HCT116 (cell line): ENCODE results near the gene INTS3. TPM values are rescaled to one million over a fixed set of nuclear protein-coding genes. Genes with fewer than 3 reads are reported as not detected.

Experiments used
- ATAC-seq: fragments of 200-7000 bp; cut with Tn5 transposase; 2 replicates; pipeline ENCODE4 v1.9.1; 2020; ENCODE audit warnings: mild to moderate bottlenecking, moderate library complexity
- BruUV-seq: library from RNA; stranded (reverse); fragments of 400-500 nt; replicated peaks from 2 replicates; lab custom pipeline; 2021; lab: Mats Ljungman, UMichigan
- CTCF ChIA-PET: fragments of 300-600 bp; sonication (Branson Sonifier 250); formaldehyde crosslinking; loops from one replicate; lab custom pipeline; 2021; ENCODE audit warnings: antibody characterized with exemption; lab: Charles Lee
- POLR2A ChIA-PET: fragments of 300-600, 350-600 bp; sonication (Branson Sonifier 250); formaldehyde crosslinking; loops from one replicate; lab custom pipeline; 2021; ENCODE audit warnings: antibody characterized with exemption; lab: Charles Lee
- RAD21 ChIA-PET, 2 experiments: fragments of 300-600 bp; sonication (Branson Sonifier 250); formaldehyde crosslinking; loops; one replicate each; lab custom pipeline; 2023; ENCODE audit warnings: low total read pairs in 2 of 2; ENCODE audit not compliant: uncharacterized antibody in 2 of 2, unreplicated experiment in 2 of 2, low non-redundant PET in 1 of 2; lab: Charles Lee
- DNase-seq: peaks from one replicate; pipeline ENCODE4 v3.0.0-alpha.2; 2010; ENCODE audit warnings: low read depth, low spot score
- H2AFZ ChIP-seq: fragments of 200-600 bp; shearing (Covaris generic), sonication (generic); 2 replicates; pipeline ENCODE4 v1.6.1; 2017; ENCODE audit warnings: low read depth, mixed run types, mixed read lengths, antibody characterized with exemption, low read length; ENCODE audit not compliant: poor library complexity, severe bottlenecking
- H3K27ac ChIP-seq: 2 replicates; pipeline ENCODE4 v1.5.1; 2012; ENCODE audit warnings: low read depth, low read length
- H3K27me3 ChIP-seq: fragments of 200-600 bp; sonication (generic); 2 replicates; pipeline ENCODE4 v1.6.1; 2016; ENCODE audit warnings: mixed run types, low read length, mixed read lengths; ENCODE audit not compliant: insufficient read depth
- H3K36me3 ChIP-seq, 2 experiments: fragments of 200-500 bp in 1 of 2; fragments of 200-600 bp in 1 of 2; sonication (Bioruptor generic) in 1 of 2; sonication (generic) in 1 of 2; 2 replicates each; pipeline versions ENCODE4 v1.5.1 to v1.6.1; 2014 to 2016; ENCODE audit warnings: low read length in 2 of 2, inconsistent platforms in 1 of 2, mixed read lengths in 1 of 2, mixed run types in 1 of 2; ENCODE audit not compliant: insufficient read depth in 2 of 2, control insufficient read depth in 1 of 2
- H3K4me1 ChIP-seq, 2 experiments: fragments of 200-600 bp in 1 of 2; sonication (generic) in 1 of 2; 2 replicates each; pipeline versions ENCODE4 v1.5.1 to v1.6.1; 2012 to 2017; ENCODE audit warnings: low read length in 2 of 2, inconsistent platforms in 1 of 2, mild to moderate bottlenecking in 1 of 2, mixed read lengths in 1 of 2, mixed run types in 1 of 2, moderate library complexity in 1 of 2; ENCODE audit not compliant: insufficient read depth in 2 of 2, control insufficient read depth in 1 of 2
- H3K4me2 ChIP-seq: fragments of 200-600 bp; sonication (generic); 2 replicates; pipeline ENCODE4 v1.6.1; 2017; ENCODE audit warnings: mixed run types, low read length, mixed read lengths
- H3K4me3 ChIP-seq, 2 experiments: fragments of 200-600 bp in 1 of 2; sonication (generic) in 1 of 2; replicated peaks in 1 of 2; 2 replicates each; pipeline ENCODE4 v1.5.1; 2011 to 2016; ENCODE audit warnings: low read length in 2 of 2, control low read depth in 1 of 2, low read depth in 1 of 2, mild to moderate bottlenecking in 1 of 2, mixed read lengths in 1 of 2, mixed run types in 1 of 2
- H3K79me2 ChIP-seq: fragments of 200-600 bp; sonication (generic); 2 replicates; pipeline ENCODE4 v1.6.1; 2017; ENCODE audit warnings: mild to moderate bottlenecking, mixed run types, low read length, moderate library complexity, mixed read lengths; ENCODE audit not compliant: insufficient read depth
- H3K9ac ChIP-seq: fragments of 200-600 bp; sonication (generic); 2 replicates; pipeline ENCODE4 v1.6.1; 2016; ENCODE audit warnings: low read length, mixed read lengths
- H3K9me2 ChIP-seq: fragments of 200-600 bp; sonication (generic), shearing (Covaris generic); 2 replicates; pipeline ENCODE4 v1.6.1; 2017; ENCODE audit warnings: mixed run types, mild to moderate bottlenecking, moderate library complexity; ENCODE audit not compliant: insufficient read depth
- H3K9me3 ChIP-seq, 2 experiments: fragments of 200-500 bp in 1 of 2; fragments of 200-600 bp in 1 of 2; sonication (Bioruptor generic) in 1 of 2; sonication (generic) in 1 of 2; 2 replicates each; pipeline ENCODE4 v1.6.1; 2014 to 2017; ENCODE audit warnings: low read length in 2 of 2, mixed read lengths in 2 of 2, inconsistent platforms in 1 of 2, low read depth in 1 of 2, mild to moderate bottlenecking in 1 of 2, mixed run types in 1 of 2, moderate library complexity in 1 of 2; ENCODE audit not compliant: control insufficient read depth in 1 of 2, insufficient read depth in 1 of 2
- H4K20me1 ChIP-seq: fragments of 200-600 bp; sonication (generic), shearing (Covaris generic); 2 replicates; pipeline ENCODE4 v1.6.1; 2017; ENCODE audit warnings: mixed run types, mild to moderate bottlenecking, moderate library complexity; ENCODE audit not compliant: insufficient read depth
- ATF3 ChIP-seq: IDR thresholded peaks from 2 replicates; pipeline ENCODE4 v1.6.1; 2012
- CEBPB ChIP-seq: IDR thresholded peaks from 2 replicates; pipeline ENCODE4 v1.6.1; 2012; ENCODE audit warnings: low read depth
- CTCF ChIP-seq, 3 experiments: fragments of 200-600 bp in 1 of 3; sonication (generic) in 1 of 3; IDR thresholded peaks in 2 of 3; conservative IDR thresholded peaks in 1 of 3; 2 replicates each; pipeline ENCODE4 v1.5.1; 2012 to 2017; ENCODE audit warnings: low read depth in 2 of 3, low read length in 2 of 3, antibody characterized with exemption in 1 of 3, borderline replicate concordance in 1 of 3, control low read depth in 1 of 3, mild to moderate bottlenecking in 1 of 3, mixed read lengths in 1 of 3, mixed run types in 1 of 3, moderate library complexity in 1 of 3; ENCODE audit not compliant: insufficient read depth in 1 of 3
- EGR1 ChIP-seq: IDR thresholded peaks from 2 replicates; pipeline ENCODE4 v1.6.1; 2012; ENCODE audit warnings: low read depth
- ELF1 ChIP-seq: IDR thresholded peaks from 2 replicates; pipeline ENCODE4 v1.6.1; 2012; ENCODE audit warnings: low read depth, borderline replicate concordance
- FOSL1 ChIP-seq: IDR thresholded peaks from 2 replicates; pipeline ENCODE4 v1.6.1; 2012; ENCODE audit warnings: low read depth
- JUND ChIP-seq: IDR thresholded peaks from 2 replicates; pipeline ENCODE4 v1.6.1; 2012
- POLR2AphosphoS5 ChIP-seq: IDR thresholded peaks from 2 replicates; pipeline ENCODE4 v1.6.1; 2011; ENCODE audit warnings: mild to moderate bottlenecking, low read depth, low read length, moderate library complexity
- RAD21 ChIP-seq: IDR thresholded peaks from 2 replicates; pipeline ENCODE4 v1.6.1; 2012; ENCODE audit warnings: low read depth, mild to moderate bottlenecking
- REST ChIP-seq: IDR thresholded peaks from 2 replicates; pipeline ENCODE4 v1.6.1; 2012; ENCODE audit warnings: low read depth
- SRF ChIP-seq: IDR thresholded peaks from 2 replicates; pipeline ENCODE4 v1.6.1; 2012; ENCODE audit warnings: low read depth
- YY1 ChIP-seq: IDR thresholded peaks from 2 replicates; pipeline ENCODE4 v1.6.1; 2011; ENCODE audit warnings: low read length, low read depth, moderate library complexity, mild to moderate bottlenecking; ENCODE audit not compliant: insufficient replicate concordance; ENCODE audit errors: extremely low read depth
- ZNF274 ChIP-seq: fragments of 200-500 bp; sonication (Bioruptor generic); IDR thresholded peaks from 2 replicates; pipeline ENCODE4 v1.6.1; 2014; ENCODE audit warnings: mild to moderate bottlenecking, low read depth, low read length, inconsistent platforms
- intact Hi-C: fragments of 100-400 bp; cut with micrococcal nuclease; formaldehyde crosslinking; loops from 2 replicates; pipeline ENCODE4 v1.10.0; 2022
- total RNA-seq: library from RNA; stranded (reverse); gene quantifications from one replicate; pipeline ENCODE4 v1.2.1, GENCODE V29; 2021; ENCODE audit not compliant: unreplicated experiment
- TF ChIP-seq, protein P1 (sequence below): IDR thresholded peaks from 2 replicates; pipeline ENCODE4 v1.6.1; 2011; ENCODE audit warnings: mild to moderate bottlenecking, low read length, moderate library complexity; ENCODE audit not compliant: insufficient replicate concordance; ENCODE audit errors: extremely low read depth

The INTS3 gene
- total RNA-seq, 1 experiment from 2014 or later, result 47.6 TPM

DNA sequence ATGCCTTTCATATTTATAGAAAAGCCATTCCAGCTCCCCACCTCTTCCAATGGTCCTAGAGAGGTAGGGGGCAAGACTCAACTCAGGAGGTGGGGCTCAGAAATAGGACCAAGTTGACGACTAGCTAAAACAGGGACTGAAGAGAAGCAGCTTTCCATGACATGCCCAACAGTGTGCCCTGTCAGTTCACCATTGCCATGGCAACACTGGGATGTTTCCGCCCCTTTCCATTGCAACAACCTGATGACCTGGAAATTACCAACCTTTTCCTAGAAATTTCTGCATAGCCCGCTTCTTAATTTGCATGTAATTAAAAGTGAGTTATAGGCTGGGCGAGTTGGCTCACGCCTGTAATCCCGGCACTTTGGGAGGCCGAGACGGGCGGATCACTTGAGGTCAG is 22.4 kb upstream of the INTS3 start:
- no peaks in the 10 kb centered on the region for H3K27me3 ChIP-seq
- no peaks in the 10 kb centered on the region for H4K20me1 ChIP-seq
- RAD21 ChIA-PET, result no interaction called here
- no peaks in the 10 kb centered on the region for H3K9me2 ChIP-seq
- no peak overlapping the region for H3K9ac ChIP-seq
- no peaks in the 10 kb centered on the region for H3K36me3 ChIP-seq
- TF ChIP-seq CEBPB (no peak), REST (no peak), EGR1 (no peak), ELF1 (no peak), FOSL1 (no peak), SRF (no peak), POLR2AphosphoS5 (no peak), RAD21 (no peak), ZNF274 (no peak), ATF3 (no peak), CTCF (IDR thresholded peaks at IDR 0.05 in 2 of 3, conservative IDR thresholded peaks at IDR 0.05 in 1 of 3; ENCODE audit: borderline replicate concordance in 1 of 3, insufficient read depth in 1 of 3, low read depth in 2 of 3, low read length in 2 of 3) (no peak), YY1 (no peak), JUND (no peak)
- TF ChIP-seq, protein P1, sequence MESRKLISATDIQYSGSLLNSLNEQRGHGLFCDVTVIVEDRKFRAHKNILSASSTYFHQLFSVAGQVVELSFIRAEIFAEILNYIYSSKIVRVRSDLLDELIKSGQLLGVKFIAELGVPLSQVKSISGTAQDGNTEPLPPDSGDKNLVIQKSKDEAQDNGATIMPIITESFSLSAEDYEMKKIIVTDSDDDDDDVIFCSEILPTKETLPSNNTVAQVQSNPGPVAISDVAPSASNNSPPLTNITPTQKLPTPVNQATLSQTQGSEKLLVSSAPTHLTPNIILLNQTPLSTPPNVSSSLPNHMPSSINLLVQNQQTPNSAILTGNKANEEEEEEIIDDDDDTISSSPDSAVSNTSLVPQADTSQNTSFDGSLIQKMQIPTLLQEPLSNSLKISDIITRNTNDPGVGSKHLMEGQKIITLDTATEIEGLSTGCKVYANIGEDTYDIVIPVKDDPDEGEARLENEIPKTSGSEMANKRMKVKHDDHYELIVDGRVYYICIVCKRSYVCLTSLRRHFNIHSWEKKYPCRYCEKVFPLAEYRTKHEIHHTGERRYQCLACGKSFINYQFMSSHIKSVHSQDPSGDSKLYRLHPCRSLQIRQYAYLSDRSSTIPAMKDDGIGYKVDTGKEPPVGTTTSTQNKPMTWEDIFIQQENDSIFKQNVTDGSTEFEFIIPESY, result no peak
- TF ChIP-seq, all 23 proteins: peak for 0
- Histone ChIP-seq H3K9me3 (no peaks in the 10 kb centered on the region), H3K4me1 (peaks cover 18 to 29% of the 10 kb centered on the region in 2 experiments), H3K79me2 (no peaks in the 10 kb centered on the region), H2AFZ (no peak overlapping the region), H3K27ac (no peak overlapping the region), H3K4me2 (no peak overlapping the region), H3K4me3 (no peak overlapping the region)
- POLR2A ChIA-PET, result no interaction called here
- no peak for DNase-seq
- BruUV-seq, result no TSS peak
- intact Hi-C loops, result no loop called here
- CTCF ChIA-PET, result no interaction called here
- ATAC-seq, result no peak
